Uterine smooth muscle cell (primary cell): ENCODE data around the gene PRMT1. TPM values are rescaled to one million over a fixed set of nuclear protein-coding genes. Genes with fewer than 3 reads are reported as not detected.

Experiments
- total RNA-seq: library from RNA; depleted of rRNA; stranded (reverse); fragments of >200 nt; gene quantifications from 2 replicates; pipeline ENCODE4 v1.2.3, GENCODE V29; 2014

The PRMT1 gene
- 325 and 532 TPM in 2 replicates for total RNA-seq

GRCh38 chr19:49677231-49677900 lies at the start of gene PRMT1:
TSS of gene PRMT1 (plus strand) at chr19:49677271. CDS start at chr19:49677281, 10 bp downstream.

DNA sequence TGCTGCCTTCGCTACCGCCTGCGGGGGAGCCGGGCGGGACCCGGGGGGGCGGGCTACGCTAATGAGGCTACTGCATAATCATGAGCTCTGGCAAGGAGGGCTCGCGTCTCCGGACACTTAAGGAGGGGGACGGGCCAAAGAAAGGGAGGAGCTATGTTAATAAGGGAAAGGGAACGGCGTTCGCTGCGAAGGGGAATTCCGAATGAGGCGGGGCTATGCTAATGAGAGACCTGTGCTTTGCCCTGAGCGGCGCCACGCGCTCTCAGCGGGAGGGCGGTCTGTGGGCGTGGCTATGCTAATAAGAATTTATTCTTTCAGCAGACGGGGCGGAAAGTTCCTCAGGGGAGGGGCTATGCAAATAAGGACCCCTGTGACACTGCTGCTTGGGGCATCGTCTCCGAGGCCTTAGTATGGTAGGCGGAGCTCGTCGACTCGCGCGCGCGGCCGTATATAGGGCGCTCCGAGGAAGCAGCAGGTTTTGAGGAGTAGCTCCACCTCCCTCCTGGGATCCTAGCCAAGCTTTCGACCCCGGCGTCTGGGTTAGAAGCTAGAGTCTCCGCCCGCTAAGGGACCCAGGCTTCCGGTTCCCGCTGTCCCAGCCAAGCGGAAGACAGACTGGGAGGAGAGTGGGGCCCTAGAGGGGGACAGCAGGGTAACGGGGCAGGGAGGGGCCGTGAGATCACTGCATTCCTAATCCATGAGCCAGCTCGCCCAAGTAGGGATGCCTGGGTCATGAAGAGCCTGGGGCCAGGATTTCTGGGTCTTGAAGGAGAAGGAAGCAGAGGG lies 36.8 kb upstream of the PRMT1 start, which contains the start of gene RRAS:
TSS of gene RRAS (minus strand) at position 31 of the 786 bp plus-strand sequence. CDS start 45 bp downstream, outside the sequence.

DNA sequence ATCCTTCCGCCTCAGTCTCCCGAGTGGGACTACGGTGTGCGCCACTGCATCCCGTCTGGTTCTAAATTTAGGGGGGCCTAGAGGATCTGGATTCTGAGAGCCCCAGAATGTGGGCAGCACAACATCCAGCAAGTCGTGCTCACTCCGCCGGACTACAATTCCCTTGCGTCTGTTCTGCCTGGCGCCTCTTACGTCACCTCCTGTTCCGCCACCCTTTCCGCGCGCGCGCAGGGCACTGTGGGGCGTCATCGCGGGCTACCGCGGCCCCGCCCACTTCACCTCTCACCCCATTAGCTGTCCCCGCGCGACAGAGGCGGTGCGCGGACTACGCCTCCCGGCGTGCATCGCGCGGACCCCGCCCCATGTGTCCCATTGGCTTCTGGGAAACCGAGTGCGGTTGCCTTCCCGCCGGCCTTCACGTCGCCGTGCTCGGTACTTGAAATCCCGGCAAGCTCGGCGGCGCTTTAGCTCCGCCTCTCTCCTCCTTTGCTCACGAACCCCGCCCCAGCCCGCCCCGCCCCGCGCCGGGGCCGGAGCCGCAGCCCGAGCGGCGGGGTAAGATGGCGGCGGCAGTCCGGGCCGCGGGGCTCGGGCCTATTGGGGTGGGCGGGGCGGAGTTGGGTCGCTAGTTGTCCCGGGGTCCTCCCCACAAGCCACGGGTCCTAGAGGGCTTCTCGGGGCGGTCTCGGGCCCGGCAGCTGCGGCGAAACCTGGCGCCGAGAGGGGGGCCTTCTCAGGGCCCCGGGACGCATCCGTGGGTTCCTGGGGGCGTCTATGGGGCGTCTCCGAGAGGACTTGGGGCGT lies 35.2 kb upstream of the PRMT1 start, which contains the start of gene SCAF1:
TSS of gene SCAF1 (plus strand) at position 522 of the 804 bp plus-strand sequence. CDS start 2,818 bp downstream, outside the sequence.

GRCh38 chr19:49665351-49666119 lies 11.5 kb upstream of the PRMT1 start, which contains the start of the genes BCL2L12 and IRF3:
TSS of gene BCL2L12 (plus strand) at chr19:49665933. CDS start at chr19:49666693, 760 bp downstream.
TSS of gene IRF3 (minus strand) at chr19:49665857. CDS start at chr19:49664838, 1,019 bp downstream.

GRCh38 chr19:49689133-49690078 lies 12.3 kb downstream of the PRMT1 start, which contains the start of gene ADM5:
TSS of gene ADM5 (plus strand) at chr19:49689594. CDS start at chr19:49689838, 244 bp downstream.

GRCh38 chr19:49690656-49691242 lies 13.7 kb downstream of the PRMT1 start, which contains the start of gene CPT1C:
TSS of gene CPT1C (plus strand) at chr19:49691116. CDS start at chr19:49692253, 1,137 bp downstream.

Other genes starting within 250 kb of the PRMT1 start
- not detected in 2 replicates for gene SLC17A7, start 235.7 kb upstream of the PRMT1 start, total RNA-seq
- 105 and 127 TPM in 2 replicates for gene PIH1D1, start 225.5 kb upstream of the PRMT1 start, total RNA-seq
- 33.4 and 53.8 TPM in 2 replicates for gene ALDH16A1, start 224.0 kb upstream of the PRMT1 start, total RNA-seq
- gene FLT3LG, start 203.1 kb upstream of the PRMT1 start, total RNA-seq = 2.5 and 2.6 TPM in 2 replicates
- 1,950 and 2,937 TPM in 2 replicates for gene RPL13A, start 189.7 kb upstream of the PRMT1 start, total RNA-seq
- 2,278 and 3,023 TPM in 2 replicates for gene RPS11, start 180.8 kb upstream of the PRMT1 start, total RNA-seq
- gene FCGRT, start 164.6 kb upstream of the PRMT1 start, total RNA-seq = 21.7 and 56.0 TPM in 2 replicates
- 136 and 287 TPM in 2 replicates for gene RCN3, start 149.3 kb upstream of the PRMT1 start, total RNA-seq
- 58.2 and 78.7 TPM in 2 replicates for gene NOSIP, start 96.7 kb upstream of the PRMT1 start, total RNA-seq
- gene PRRG2, start 96.0 kb upstream of the PRMT1 start, total RNA-seq = 0.33 and 0.75 TPM in 2 replicates
- gene PRR12, start 86.1 kb upstream of the PRMT1 start, total RNA-seq = 2.4 and 3.1 TPM in 2 replicates
- 41.3 and 58.6 TPM in 2 replicates for gene RRAS, start 37.1 kb upstream of the PRMT1 start, total RNA-seq
- 17.3 and 18.1 TPM in 2 replicates for gene SCAF1, start 35.1 kb upstream of the PRMT1 start, total RNA-seq
- gene IRF3, start 11.4 kb upstream of the PRMT1 start, total RNA-seq = 43.1 and 45.6 TPM in 2 replicates
- 3.2 and 7.5 TPM in 2 replicates for gene BCL2L12, start 11.3 kb upstream of the PRMT1 start, total RNA-seq
- gene ADM5, start 12.3 kb downstream of the PRMT1 start, total RNA-seq = 0.66 and 0.87 TPM in 2 replicates
- gene CPT1C, start 13.8 kb downstream of the PRMT1 start, total RNA-seq = 15.6 and 25.6 TPM in 2 replicates
- gene TSKS, start 86.0 kb downstream of the PRMT1 start, total RNA-seq = 0.12 TPM in 1 of 2 replicates, not detected in the other
- gene AP2A1, start 89.7 kb downstream of the PRMT1 start, total RNA-seq = 76.3 and 88.5 TPM in 2 replicates
- 19.0 and 25.4 TPM in 2 replicates for gene FUZ, start 136.0 kb downstream of the PRMT1 start, total RNA-seq
- gene MED25, start 141.0 kb downstream of the PRMT1 start, total RNA-seq = 17.6 and 20.6 TPM in 2 replicates
- 44.5 and 60.0 TPM in 2 replicates for gene PTOV1, start 173.9 kb downstream of the PRMT1 start, total RNA-seq
- gene PNKP, start 190.3 kb downstream of the PRMT1 start, total RNA-seq = 67.9 and 72.8 TPM in 2 replicates
- gene AKT1S1, start 200.1 kb downstream of the PRMT1 start, total RNA-seq = 7.5 and 10.4 TPM in 2 replicates
- gene TBC1D17, start 200.4 kb downstream of the PRMT1 start, total RNA-seq = 11.6 and 14.7 TPM in 2 replicates
- 1.2 and 1.3 TPM in 2 replicates for gene IL4I1, start 219.6 kb downstream of the PRMT1 start, total RNA-seq